Endothelial cell of umbilical vein (primary cell): ENCODE measurements around the gene OSBP2. TPM values are rescaled to one million over a fixed set of nuclear protein-coding genes. Genes with fewer than 3 reads are reported as not detected.

Experiments used
- BruUV-seq: library from RNA; stranded (reverse); fragments of 400-500 nt; replicated peaks from 2 replicates; lab custom pipeline; 2021; lab: Mats Ljungman, UMichigan
- CTCF ChIA-PET: fragments of 300-600, 350-600 bp; sonication (Branson Sonifier 250); formaldehyde crosslinking; loops from one replicate; lab custom pipeline; 2021; ENCODE audit warnings: antibody characterized with exemption, inconsistent platforms; lab: Charles Lee
- POLR2A ChIA-PET: fragments of 300-600, 350-600 bp; sonication (Branson Sonifier 250); formaldehyde crosslinking; loops from one replicate; lab custom pipeline; 2021; ENCODE audit warnings: antibody characterized with exemption, inconsistent platforms; lab: Charles Lee
- DNase-seq: peaks from one replicate; pipeline ENCODE4 v3.0.0-alpha.2; 2011; ENCODE audit warnings: low read depth, low spot score
- FAIRE-seq: peaks from 2 replicates; lab custom pipeline; 2011; peaks lifted over from hg19 to GRCh38; lab: Jason Lieb, UNC
- H2AFZ ChIP-seq: 2 replicates; pipeline ENCODE4 v1.6.0; 2012; ENCODE audit warnings: low read depth, low read length, control low read depth, inconsistent platforms
- H3K27ac ChIP-seq: 2 replicates; pipeline ENCODE4 v1.5.1; 2011; ENCODE audit warnings: low read depth, mild to moderate bottlenecking, control low read depth, low read length, moderate library complexity; ENCODE audit not compliant: insufficient read depth
- H3K27me3 ChIP-seq, 2 experiments: 2 replicates each; pipeline versions ENCODE4 v1.6.0 to v1.6.1; 2011; ENCODE audit warnings: low read length in 2 of 2, mixed read lengths in 1 of 2; ENCODE audit not compliant: control insufficient read depth in 2 of 2, insufficient read depth in 2 of 2
- H3K36me3 ChIP-seq, 2 experiments: 2 replicates in 1 of 2; 3 replicates in 1 of 2; pipeline ENCODE4 v1.5.1; 2011; ENCODE audit warnings: low read length in 2 of 2, mild to moderate bottlenecking in 1 of 2, moderate library complexity in 1 of 2; ENCODE audit not compliant: control insufficient read depth in 2 of 2, insufficient read depth in 2 of 2; ENCODE audit errors: extremely low read depth in 1 of 2
- H3K4me1 ChIP-seq: 3 replicates; pipeline ENCODE4 v1.5.1; 2011; ENCODE audit warnings: mild to moderate bottlenecking, low read length; ENCODE audit not compliant: control insufficient read depth, insufficient read depth; ENCODE audit errors: extremely low read depth
- H3K4me2 ChIP-seq: 2 replicates; pipeline ENCODE4 v1.6.1; 2011; ENCODE audit warnings: low read length, control low read depth, mixed read lengths; ENCODE audit not compliant: insufficient read depth
- H3K4me3 ChIP-seq, 3 experiments: fragments of 200-600 bp in 1 of 3; sonication (generic), shearing (Covaris generic) in 1 of 3; replicated peaks in 1 of 3; 2 replicates each; pipeline ENCODE4 v1.5.1; 2011 to 2016; ENCODE audit warnings: control low read depth in 3 of 3, low read length in 3 of 3, mild to moderate bottlenecking in 2 of 3, inconsistent platforms in 1 of 3, low read depth in 1 of 3, moderate library complexity in 1 of 3; ENCODE audit not compliant: insufficient read depth in 1 of 3
- H3K79me2 ChIP-seq: 2 replicates; pipeline ENCODE4 v1.6.0; 2012; ENCODE audit warnings: low read length, inconsistent platforms; ENCODE audit not compliant: control insufficient read depth, insufficient read depth
- H3K9ac ChIP-seq: replicated peaks from 2 replicates; pipeline ENCODE3; 2011; ENCODE audit warnings: low read length, control low read depth; ENCODE audit not compliant: insufficient read depth; ENCODE audit errors: extremely low read depth
- H3K9me1 ChIP-seq: replicated peaks from 3 replicates; pipeline ENCODE4 v1.6.0; 2011; ENCODE audit warnings: mild to moderate bottlenecking, low read length; ENCODE audit not compliant: control insufficient read depth, insufficient read depth; ENCODE audit errors: extremely low read depth
- H3K9me3 ChIP-seq: replicated peaks from 2 replicates; pipeline ENCODE4 v1.5.1; 2012; ENCODE audit warnings: low read length, inconsistent platforms; ENCODE audit not compliant: control insufficient read depth, insufficient read depth
- H4K20me1 ChIP-seq: replicated peaks from 2 replicates; pipeline ENCODE3; 2011; ENCODE audit warnings: mild to moderate bottlenecking, low read length; ENCODE audit not compliant: control insufficient read depth, insufficient read depth; ENCODE audit errors: extremely low read depth
- EZH2 ChIP-seq: IDR thresholded peaks from 2 replicates; pipeline ENCODE4 v1.6.1; 2012; ENCODE audit warnings: borderline replicate concordance, low read depth, mild to moderate bottlenecking, moderate library complexity, low read length, inconsistent platforms; ENCODE audit not compliant: severe bottlenecking
- FOS ChIP-seq: IDR thresholded peaks from 2 replicates; pipeline ENCODE4 v1.6.1; 2011; ENCODE audit warnings: mild to moderate bottlenecking, low read length, moderate library complexity, borderline replicate concordance; ENCODE audit not compliant: insufficient read depth
- GATA2 ChIP-seq: IDR thresholded peaks from 2 replicates; pipeline ENCODE4 v1.7.0; 2011; ENCODE audit warnings: low read depth, mild to moderate bottlenecking, moderate library complexity, mixed read lengths, low read length; ENCODE audit not compliant: insufficient read length, insufficient read depth
- JUN ChIP-seq: IDR thresholded peaks from 2 replicates; pipeline ENCODE4 v1.6.1; 2011; ENCODE audit warnings: borderline replicate concordance, low read depth; ENCODE audit not compliant: insufficient read length, insufficient read depth
- MYC ChIP-seq: IDR thresholded peaks from one replicate; pipeline ENCODE4 v1.6.1; 2011; ENCODE audit warnings: mild to moderate bottlenecking, low read depth, low read length
- POLR2A ChIP-seq: IDR thresholded peaks from 2 replicates; pipeline ENCODE4 v1.6.1; 2012; ENCODE audit warnings: low read depth, mild to moderate bottlenecking, control low read depth, low read length
- POLR2AphosphoS5 ChIP-seq: IDR thresholded peaks from 2 replicates; pipeline ENCODE4 v1.6.1; 2012; ENCODE audit warnings: low read depth, mild to moderate bottlenecking, control low read depth, low read length, moderate library complexity; ENCODE audit not compliant: insufficient read depth
- dilution Hi-C: fragments of 300-500 bp; cut with MboI; formaldehyde crosslinking; loops from one replicate; pipeline ENCODE4 v1.15.0; 2019; ENCODE audit warnings: low sequenced_read_pairs; ENCODE audit not compliant: extremely low pct_ligation_motif_present
- intact Hi-C: fragments of 100-400 bp; cut with micrococcal nuclease; formaldehyde crosslinking; loops from one replicate; pipeline ENCODE4 v1.10.0; 2022
- polyA plus RNA-seq, 4 experiments: library from polyadenylated mRNA; depleted of rRNA in 3 of 4; stranded (reverse) in 3 of 4; unstranded in 1 of 4; fragments of >200 nt; gene quantifications; 2 replicates each; pipeline versions ENCODE4 v1.2.1 to v1.2.3, GENCODE V29; 2011 to 2012; ENCODE audit warnings: missing spikeins in 1 of 4
- total RNA-seq: library from RNA; stranded (reverse); gene quantifications from 2 replicates; pipeline ENCODE4 v1.2.3, GENCODE V29; 2021
- TF ChIP-seq, protein P1 (sequence below): IDR thresholded peaks from 2 replicates; pipeline ENCODE4 v1.6.1; 2011; ENCODE audit not compliant: insufficient read depth, insufficient read length
- TF ChIP-seq, protein P2 (sequence below), 2 donors: IDR thresholded peaks; 1 replicate in 1 of 2; 2 replicates in 1 of 2; pipeline ENCODE4 v1.5.1; 2011; ENCODE audit warnings: low read length in 2 of 2, mild to moderate bottlenecking in 2 of 2, moderate library complexity in 2 of 2, control low read depth in 1 of 2, inconsistent platforms in 1 of 2, low read depth in 1 of 2; ENCODE audit not compliant: insufficient read depth in 1 of 2; ENCODE audit errors: extremely low read depth in 1 of 2

OSBP2 gene
- total and polyA plus RNA-seq, 2 donors (not counting 3 experiments of a cell fraction or from before 2014, with no cell fraction given), result 4.1 to 7.5 TPM

DNA sequence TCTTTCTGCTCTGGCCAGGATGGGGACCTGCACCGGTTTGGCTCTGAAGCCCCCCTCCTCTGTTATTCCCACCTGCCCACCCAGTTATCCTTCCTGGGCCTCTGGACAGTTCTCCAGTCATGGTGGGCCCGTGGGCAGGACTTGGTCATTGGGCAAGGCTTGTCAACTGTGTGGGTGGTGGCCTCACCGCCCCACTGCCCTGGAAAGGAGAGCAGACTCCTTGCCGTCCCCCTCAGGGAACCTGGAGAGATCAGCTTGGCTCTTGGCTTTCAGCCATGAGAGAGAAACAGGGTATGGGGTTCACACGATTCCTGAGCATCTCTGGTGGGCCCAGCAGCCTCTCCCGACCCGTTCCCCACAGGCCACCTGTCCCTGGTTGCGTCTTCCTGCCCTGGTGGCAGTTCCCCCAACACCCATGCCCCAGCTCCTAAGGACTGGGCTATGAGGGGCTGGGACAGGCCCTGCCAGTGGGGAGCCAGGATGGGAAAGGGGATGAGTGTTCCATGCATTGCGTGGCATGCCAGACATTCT is 181.6 kb downstream of the OSBP2 start:
- DNase-seq, result no peak
- Histone ChIP-seq H2AFZ (no peak overlapping the region), H3K79me2 (no peaks in the 10 kb centered on the region), H3K27ac (no peak overlapping the region), H3K4me2 (no peak overlapping the region), H3K9ac (no peak overlapping the region), H3K4me1 (no peaks in the 10 kb centered on the region), H3K9me1 (no peaks in the 10 kb centered on the region), H3K36me3 (no peaks in the 10 kb centered on the region), H3K4me3 (no peak overlapping the region), H3K9me3 (no peaks in the 10 kb centered on the region), H3K27me3 (no peaks in the 10 kb centered on the region), H4K20me1 (no peaks in the 10 kb centered on the region)
- CTCF ChIA-PET, result interaction anchor here (0.7 kb wide), 1 partner anchor 113 kb away, joined by 4 read pairs; no protein-coding TSS in a partner anchor
- intact Hi-C loops (no loop called here), dilution Hi-C loops (no loop called here)
- POLR2A ChIA-PET, result no interaction called here
- no peak for FAIRE-seq
- TF ChIP-seq GATA2, result no peak
- TF ChIP-seq FOS, result no peak
- TF ChIP-seq, protein P1, sequence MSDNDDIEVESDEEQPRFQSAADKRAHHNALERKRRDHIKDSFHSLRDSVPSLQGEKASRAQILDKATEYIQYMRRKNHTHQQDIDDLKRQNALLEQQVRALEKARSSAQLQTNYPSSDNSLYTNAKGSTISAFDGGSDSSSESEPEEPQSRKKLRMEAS, result no peak
- TF ChIP-seq MYC, result no peak
- no peak for TF ChIP-seq EZH2
- TF ChIP-seq POLR2A, result no peak
- TF ChIP-seq, protein P2, sequence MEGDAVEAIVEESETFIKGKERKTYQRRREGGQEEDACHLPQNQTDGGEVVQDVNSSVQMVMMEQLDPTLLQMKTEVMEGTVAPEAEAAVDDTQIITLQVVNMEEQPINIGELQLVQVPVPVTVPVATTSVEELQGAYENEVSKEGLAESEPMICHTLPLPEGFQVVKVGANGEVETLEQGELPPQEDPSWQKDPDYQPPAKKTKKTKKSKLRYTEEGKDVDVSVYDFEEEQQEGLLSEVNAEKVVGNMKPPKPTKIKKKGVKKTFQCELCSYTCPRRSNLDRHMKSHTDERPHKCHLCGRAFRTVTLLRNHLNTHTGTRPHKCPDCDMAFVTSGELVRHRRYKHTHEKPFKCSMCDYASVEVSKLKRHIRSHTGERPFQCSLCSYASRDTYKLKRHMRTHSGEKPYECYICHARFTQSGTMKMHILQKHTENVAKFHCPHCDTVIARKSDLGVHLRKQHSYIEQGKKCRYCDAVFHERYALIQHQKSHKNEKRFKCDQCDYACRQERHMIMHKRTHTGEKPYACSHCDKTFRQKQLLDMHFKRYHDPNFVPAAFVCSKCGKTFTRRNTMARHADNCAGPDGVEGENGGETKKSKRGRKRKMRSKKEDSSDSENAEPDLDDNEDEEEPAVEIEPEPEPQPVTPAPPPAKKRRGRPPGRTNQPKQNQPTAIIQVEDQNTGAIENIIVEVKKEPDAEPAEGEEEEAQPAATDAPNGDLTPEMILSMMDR (IDR thresholded peaks at IDR 0.05; ENCODE audit: extremely low read depth in 1 of 2, insufficient read depth in 1 of 2, low read depth in 1 of 2, low read length in 2 of 2), result no peak
- TF ChIP-seq POLR2AphosphoS5, result no peak
- TF ChIP-seq JUN, result no peak
- no TSS peak for BruUV-seq
